Neuronal stem cell (in vitro differentiated cells): ENCODE results near the gene NKAPL.

Experiments used
- DNase-seq: peaks from one replicate; pipeline ENCODE4 v3.0.0-alpha.2; 2013; ENCODE audit warnings: low spot score
- H2AFZ ChIP-seq: one replicate; pipeline ENCODE4 v1.6.1; 2013; ENCODE audit warnings: mild to moderate bottlenecking, low read length, inconsistent platforms
- H2AK5ac ChIP-seq: 2 replicates; pipeline ENCODE4 v1.6.1; 2013; ENCODE audit warnings: low read depth, mild to moderate bottlenecking, inconsistent platforms, low read length, moderate library complexity, mixed read lengths
- H2BK120ac ChIP-seq: 2 replicates; pipeline ENCODE4 v1.6.1; 2013; ENCODE audit warnings: low read depth, mild to moderate bottlenecking, inconsistent platforms, low read length, moderate library complexity, mixed read lengths
- H2BK12ac ChIP-seq: one replicate; pipeline ENCODE4 v1.6.1; 2013; ENCODE audit warnings: low read length, inconsistent platforms
- H2BK15ac ChIP-seq: 2 replicates; pipeline ENCODE4 v1.6.1; 2013; ENCODE audit warnings: mild to moderate bottlenecking, low read length, inconsistent platforms, mixed read lengths
- H2BK5ac ChIP-seq: one replicate; pipeline ENCODE4 v1.6.1; 2013; ENCODE audit warnings: inconsistent platforms, mild to moderate bottlenecking, low read length, moderate library complexity
- H3K14ac ChIP-seq: one replicate; pipeline ENCODE4 v1.6.1; 2013; ENCODE audit warnings: low read length, inconsistent platforms
- H3K18ac ChIP-seq: 2 replicates; pipeline ENCODE4 v1.6.1; 2013; ENCODE audit warnings: low read length, inconsistent platforms
- H3K23ac ChIP-seq: 2 replicates; pipeline ENCODE4 v1.6.1; 2013; ENCODE audit warnings: low read depth, mild to moderate bottlenecking, mixed read lengths, low read length, inconsistent platforms; ENCODE audit not compliant: poor library complexity
- H3K27ac ChIP-seq: replicated peaks from 3 replicates; pipeline ENCODE4 v1.5.1; 2013; ENCODE audit warnings: low read length, inconsistent platforms
- H3K27me3 ChIP-seq, 3 experiments: 2 replicates each; pipeline ENCODE4 v1.6.1; 2013; ENCODE audit warnings: low read length in 3 of 3, mild to moderate bottlenecking in 2 of 3, inconsistent platforms in 1 of 3, low read depth in 1 of 3, mixed read lengths in 1 of 3, moderate library complexity in 1 of 3; ENCODE audit not compliant: control insufficient read depth in 3 of 3, insufficient read depth in 3 of 3
- H3K36me3 ChIP-seq, 2 donors: replicated peaks in 1 of 2; 2 replicates each; pipeline ENCODE4 v1.6.1; 2013; ENCODE audit warnings: low read length in 2 of 2; ENCODE audit not compliant: control insufficient read depth in 2 of 2, insufficient read depth in 2 of 2
- H3K4ac ChIP-seq: 2 replicates; pipeline ENCODE4 v1.6.1; 2013; ENCODE audit warnings: inconsistent platforms, mild to moderate bottlenecking, low read length, moderate library complexity
- H3K4me1 ChIP-seq, 2 donors: 1 replicate in 1 of 2; 2 replicates in 1 of 2; pipeline ENCODE4 v1.6.1; 2013; ENCODE audit warnings: low read length in 2 of 2, low read depth in 1 of 2; ENCODE audit not compliant: control insufficient read depth in 2 of 2, insufficient read depth in 1 of 2
- H3K4me2 ChIP-seq: one replicate; pipeline ENCODE4 v1.6.1; 2013; ENCODE audit warnings: mild to moderate bottlenecking, low read length, inconsistent platforms; ENCODE audit not compliant: insufficient read depth, poor library complexity, severe bottlenecking
- H3K4me3 ChIP-seq, 2 donors: 2 replicates each; pipeline ENCODE4 v1.5.1; 2013; ENCODE audit warnings: low read length in 2 of 2, mild to moderate bottlenecking in 2 of 2, inconsistent platforms in 1 of 2, moderate library complexity in 1 of 2
- H3K79me1 ChIP-seq: one replicate; pipeline ENCODE4 v1.6.1; 2013; ENCODE audit warnings: low read depth, mild to moderate bottlenecking, inconsistent platforms, low read length, moderate library complexity
- H3K9ac ChIP-seq: one replicate; pipeline ENCODE4 v1.6.1; 2013; ENCODE audit warnings: mild to moderate bottlenecking, low read depth, low read length, inconsistent platforms; ENCODE audit not compliant: poor library complexity
- H3K9me3 ChIP-seq, 2 donors: replicated peaks in 1 of 2; 2 replicates each; pipeline versions ENCODE3 to v1.6.1; 2013; ENCODE audit warnings: low read length in 2 of 2, mild to moderate bottlenecking in 2 of 2, inconsistent platforms in 1 of 2, low read depth in 1 of 2, mixed read lengths in 1 of 2, moderate library complexity in 1 of 2; ENCODE audit not compliant: control insufficient read depth in 2 of 2, insufficient read depth in 1 of 2
- H4K8ac ChIP-seq: one replicate; pipeline ENCODE4 v1.6.1; 2013; ENCODE audit warnings: low read depth, mild to moderate bottlenecking, inconsistent platforms, low read length, moderate library complexity
- H4K91ac ChIP-seq: one replicate; pipeline ENCODE4 v1.6.1; 2013; ENCODE audit warnings: low read length, low read depth, mild to moderate bottlenecking, inconsistent platforms; ENCODE audit not compliant: poor library complexity
- WGBS, 2 donors: extraction: QIAGEN DNeasy Blood & Tissue Kit; methylation state at CpG; one replicate each; pipeline ENCODE4 v1.1.7; 2013; ENCODE audit warnings: missing lambda C conversion rate in 2 of 2, mixed read lengths in 1 of 2; ENCODE audit not compliant: insufficient read length in 2 of 2, insufficient replicate concordance in 1 of 2; ENCODE audit errors: extremely low coverage in 2 of 2; 5-methylcytosine and 5-hydroxymethylcytosine counted together

NKAPL gene

GRCh38 chr6:28212510-28213212 is 46.4 kb upstream of the NKAPL start:
- Histone ChIP-seq H3K27ac (no peak overlapping the region), H2AK5ac (no peak overlapping the region), H3K27me3 (peaks cover 7 to 97% (median 36%) of the 10 kb centered on the region in 3 experiments)

GRCh38 chr6:28213213-28213523 is 45.9 kb upstream of the NKAPL start:
- no peak overlapping the region for H2BK15ac ChIP-seq
- H3K4me3 ChIP-seq, result peak overlapping the region in 1 of 2 donors; percentile 45
- no peak overlapping the region for H3K4me2 ChIP-seq
- H3K23ac ChIP-seq, result no peak overlapping the region
- H3K79me1 ChIP-seq, result no peaks in the 10 kb centered on the region
- H3K27ac ChIP-seq, result no peak overlapping the region
- no peak for DNase-seq
- H4K8ac ChIP-seq, result no peak overlapping the region
- peaks cover 5 to 97% (median 31%) of the 10 kb centered on the region in 3 experiments for H3K27me3 ChIP-seq
- no peak overlapping the region for H4K91ac ChIP-seq
- no peak overlapping the region for H2BK120ac ChIP-seq
- H2AK5ac ChIP-seq, result no peak overlapping the region
- H3K9ac ChIP-seq, result no peak overlapping the region
- H2AFZ ChIP-seq, result no peak overlapping the region
- H3K4me1 ChIP-seq, result peaks cover under 1 to 2% of the 10 kb centered on the region in 2 donors
- H3K4ac ChIP-seq, result no peak overlapping the region
- no peak overlapping the region for H3K18ac ChIP-seq
- H2BK5ac ChIP-seq, result no peak overlapping the region
- no CpG with 5 or more reads among the region's 2 CpGs for WGBS, 2 donors
- no peak overlapping the region for H3K14ac ChIP-seq
- peaks cover 0 to under 1% of the 10 kb centered on the region in 2 donors for H3K9me3 ChIP-seq
- H3K36me3 ChIP-seq, result no peaks in the 10 kb centered on the region
- H2BK12ac ChIP-seq, result no peak overlapping the region

More at GRCh38 chr6:28212510-28213212, 46.4 kb upstream of the NKAPL start:
- no peak overlapping the region for H3K18ac ChIP-seq
- H3K23ac ChIP-seq, result no peak overlapping the region
- no CpG with 5 or more reads among the region's 21 CpGs for WGBS, 2 donors
- no peak overlapping the region for H3K9ac ChIP-seq
- H2BK5ac ChIP-seq, result no peak overlapping the region
- H2BK12ac ChIP-seq, result no peak overlapping the region
- peak overlapping the region; percentile 62 for H2AFZ ChIP-seq
- H3K9me3 ChIP-seq, result no peaks in the 10 kb centered on the region
- H3K36me3 ChIP-seq, result no peaks in the 10 kb centered on the region
- no peak overlapping the region for H2BK120ac ChIP-seq
- no peaks in the 10 kb centered on the region for H3K79me1 ChIP-seq
- no peak overlapping the region for H3K14ac ChIP-seq
- H2BK15ac ChIP-seq, result no peak overlapping the region
- H4K91ac ChIP-seq, result no peak overlapping the region
- DNase-seq, result peak; percentile 70
- H3K4me3 ChIP-seq, result peak overlapping the region; percentile 43 to 45
- H3K4me2 ChIP-seq, result peak overlapping the region; percentile 47
- H3K4me1 ChIP-seq, result peaks cover 3 to 4% of the 10 kb centered on the region in 2 donors
- H4K8ac ChIP-seq, result no peak overlapping the region
- no peak overlapping the region for H3K4ac ChIP-seq

DNA sequence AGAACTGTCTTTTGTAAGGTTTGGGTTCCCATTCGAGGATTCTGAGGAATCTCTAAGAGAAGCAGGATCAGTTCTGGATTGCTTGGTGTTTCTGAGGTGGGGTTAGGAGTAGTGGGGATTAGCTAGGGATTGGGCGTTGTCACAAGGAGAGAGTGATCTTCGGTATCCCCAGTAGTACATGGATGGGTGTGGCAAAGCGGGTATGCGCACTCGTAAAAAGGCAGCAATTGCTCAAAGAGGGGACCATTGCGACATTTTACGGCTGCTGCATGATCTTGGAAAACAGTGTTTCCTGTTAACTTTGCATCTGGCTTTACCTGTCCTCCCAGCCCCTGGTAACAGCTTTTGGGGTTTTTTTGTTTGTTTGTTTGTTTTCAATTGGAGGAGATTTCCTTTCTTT is 43.7 kb upstream of the NKAPL start:
- Histone ChIP-seq H2AFZ (no peak overlapping the region), H2AK5ac (no peak overlapping the region), H2BK12ac (no peak overlapping the region), H3K79me1 (no peaks in the 10 kb centered on the region), H3K23ac (no peak overlapping the region), H3K4ac (no peak overlapping the region), H3K9ac (no peak overlapping the region), H3K27ac (no peak overlapping the region), H3K36me3 (no peaks in the 10 kb centered on the region), H3K4me3 (no peak overlapping the region), H4K8ac (no peak overlapping the region), H3K4me1 (peaks cover 2 to 3% of the 10 kb centered on the region in 2 donors), H3K18ac (no peak overlapping the region), H3K9me3 (peaks cover 0 to 3% of the 10 kb centered on the region in 2 donors), H2BK120ac (no peak overlapping the region), H4K91ac (no peak overlapping the region), H3K14ac (no peak overlapping the region), H3K4me2 (no peak overlapping the region), H2BK15ac (no peak overlapping the region), H2BK5ac (no peak overlapping the region), H3K27me3 (peaks cover 0 to 91% (median 26%) of the 10 kb centered on the region in 3 experiments)
- no CpG with 5 or more reads among the region's 8 CpGs for WGBS, 2 donors
- no peak for DNase-seq

DNA sequence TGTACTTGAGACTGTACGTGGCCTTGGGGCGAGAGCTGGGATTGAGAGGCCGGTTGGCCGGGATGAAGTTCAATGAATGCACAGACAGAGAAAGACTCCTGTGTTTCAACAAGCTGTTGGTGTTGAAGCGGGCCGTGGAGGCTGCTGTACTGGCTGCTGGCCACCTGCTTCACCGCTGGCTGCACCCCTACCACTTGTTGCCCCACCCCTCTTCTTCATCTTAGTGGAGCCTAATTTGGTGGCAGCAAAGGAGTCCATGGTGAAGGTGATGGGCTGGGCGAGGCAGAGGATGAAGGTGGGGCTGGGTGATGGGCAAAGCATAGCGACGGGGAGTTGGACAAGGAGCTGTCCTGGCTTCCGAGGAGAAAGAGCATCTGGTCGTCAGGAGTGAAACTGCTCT is 41.2 kb upstream of the NKAPL start:
- Histone ChIP-seq H2AFZ (peak overlapping the region; percentile 93), H2BK120ac (no peak overlapping the region), H4K91ac (no peak overlapping the region), H3K23ac (no peak overlapping the region), H3K4me1 (peaks cover 2 to 3% of the 10 kb centered on the region in 2 donors), H3K4me2 (peak overlapping the region; percentile 61), H3K36me3 (no peaks in the 10 kb centered on the region), H3K9me3 (peaks cover 0 to 3% of the 10 kb centered on the region in 2 donors), H3K27me3 (peaks cover 0 to 83% (median 9%) of the 10 kb centered on the region in 3 experiments), H3K9ac (peak overlapping the region; percentile 2), H3K4me3 (no peak overlapping the region), H4K8ac (no peak overlapping the region), H3K14ac (no peak overlapping the region), H2AK5ac (peak overlapping the region; percentile 73), H2BK12ac (no peak overlapping the region), H3K79me1 (no peaks in the 10 kb centered on the region), H3K27ac (no peak overlapping the region), H3K4ac (no peak overlapping the region), H2BK15ac (no peak overlapping the region), H3K18ac (no peak overlapping the region), H2BK5ac (peak overlapping the region; percentile 71)
- WGBS, 2 donors, result no CpG with 5 or more reads among the region's 12 CpGs
- no peak for DNase-seq
